Stimulated activated CD4-positive, alpha-beta T cell treated with anti-CD3 and anti-CD28 coated beads, Interleukin-15, amount 100 ng/mL, for 1 hour (primary cell): ENCODE measurements around the gene TAF4B.

Experiments used
- DNase-seq, 2 donors: peaks; one replicate each; pipeline ENCODE4 v3.0.0-alpha.2; 2020; ENCODE audit warnings: low read depth in 1 of 2, low spot score in 1 of 2

TAF4B gene

DNA sequence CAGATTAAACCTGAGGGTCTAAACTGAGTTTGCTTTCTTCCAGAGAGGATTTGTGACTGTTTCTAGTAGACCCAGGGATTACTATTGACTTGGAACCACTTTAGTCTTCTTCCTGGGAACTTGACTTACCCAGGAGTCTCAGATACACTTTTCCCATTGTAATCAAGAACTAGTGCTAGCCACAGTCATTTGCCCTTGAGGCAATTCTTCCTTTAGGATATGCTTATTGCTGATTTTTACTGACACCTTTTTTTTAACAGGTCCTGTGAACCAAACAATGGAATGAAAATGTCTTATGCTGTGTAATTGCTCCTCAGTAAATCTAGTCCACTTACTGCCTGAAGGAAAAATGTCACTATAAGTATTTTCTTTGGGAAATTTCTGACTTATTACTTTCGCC, 78.3 kb downstream of the TAF4B start:
- no peak for DNase-seq

DNA sequence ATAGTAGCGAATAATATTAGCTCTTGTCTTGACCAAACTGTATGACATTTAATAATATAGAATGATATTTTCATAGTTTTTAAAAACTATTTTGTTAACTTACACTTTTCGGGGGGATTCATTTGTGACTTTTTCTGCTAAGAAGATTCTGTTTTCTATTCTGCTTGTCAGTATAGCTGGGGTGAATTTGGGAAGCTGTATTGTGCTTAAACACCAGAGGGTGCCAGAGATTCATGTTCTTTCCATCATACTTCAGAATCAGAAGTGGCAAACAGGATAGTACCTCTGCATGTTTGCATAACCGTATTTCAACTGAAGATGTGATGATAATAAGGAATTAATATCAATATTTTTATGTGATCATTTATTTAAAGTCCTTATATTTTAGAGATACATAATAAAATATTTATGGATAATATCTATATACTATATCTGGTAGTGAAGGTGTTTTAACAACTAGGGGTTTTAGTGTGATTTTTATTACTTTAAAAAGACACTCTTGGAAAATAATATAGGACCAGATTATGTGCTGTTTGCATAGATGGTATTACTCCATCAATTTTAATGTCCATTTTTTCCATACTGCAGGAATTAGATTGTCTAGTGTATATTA, 81.0 kb downstream of the TAF4B start:
- no peak for DNase-seq

GRCh38 chr18:26309281-26309680, 83.0 kb downstream of the TAF4B start:
- DNase-seq = no peak

- no peak for DNase-seq
Observed at GRCh38 chr18:26312199-26312598, 86.0 kb downstream of the TAF4B start.

GRCh38 chr18:26317398-26317797, 91.2 kb downstream of the TAF4B start:
- no peak for DNase-seq

DNA sequence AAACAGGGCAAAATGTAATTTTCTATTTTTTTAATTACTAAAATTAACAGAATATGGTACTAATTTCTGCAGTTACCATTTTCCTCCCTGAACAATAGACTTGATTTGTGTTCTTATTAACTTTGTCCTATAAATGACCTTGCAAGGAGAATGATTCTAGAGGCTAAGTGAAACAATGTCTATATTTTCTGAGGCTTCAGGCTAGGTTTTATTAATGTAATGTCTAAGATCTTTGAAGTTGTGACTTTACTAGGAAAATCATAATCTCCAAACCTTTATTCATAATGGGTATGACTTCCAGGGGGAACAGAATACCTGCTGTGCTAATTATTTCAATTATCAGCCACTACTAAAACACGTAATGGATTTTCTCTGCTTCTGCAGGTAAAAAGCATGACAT, 94.4 kb downstream of the TAF4B start:
- no peak for DNase-seq

DNA sequence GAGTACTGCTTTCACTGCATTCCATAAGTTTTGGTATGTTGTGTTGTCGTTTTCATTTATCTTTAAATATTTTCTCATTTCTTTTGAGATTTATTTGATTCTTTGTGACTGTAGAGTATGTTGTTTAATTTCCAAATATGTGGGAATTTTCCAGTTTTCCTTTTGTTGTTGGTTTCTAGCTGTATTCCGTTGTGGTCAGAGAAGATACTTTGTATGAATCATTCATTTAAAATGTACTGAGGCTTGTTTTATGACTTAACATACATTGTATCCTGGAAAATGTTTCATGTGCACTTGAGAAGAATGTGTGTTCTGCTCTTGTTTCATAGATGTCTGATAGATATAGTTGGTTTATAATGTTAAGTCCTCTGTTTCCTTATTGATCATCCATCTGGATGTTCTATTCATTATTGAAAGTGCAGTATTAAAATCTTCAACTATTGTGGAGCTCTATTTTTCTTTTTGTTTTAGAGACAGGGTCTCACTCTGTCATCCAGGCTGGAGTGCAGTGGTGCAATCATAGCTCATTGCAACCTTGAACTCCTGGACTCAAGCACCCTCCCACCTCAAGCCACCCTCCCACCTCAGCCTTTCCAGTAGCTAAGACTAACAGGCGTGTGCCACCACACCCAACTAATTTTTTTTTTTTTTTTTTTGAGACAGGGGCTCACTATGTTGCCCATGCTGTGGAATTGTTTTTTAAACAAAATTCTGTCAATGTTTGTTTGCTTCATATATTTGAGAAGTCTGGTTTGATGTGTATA, 96.8 kb downstream of the TAF4B start:
- no peak for DNase-seq

- no peak for DNase-seq
Observed at GRCh38 chr18:26325771-26326170, 99.5 kb downstream of the TAF4B start.

DNA sequence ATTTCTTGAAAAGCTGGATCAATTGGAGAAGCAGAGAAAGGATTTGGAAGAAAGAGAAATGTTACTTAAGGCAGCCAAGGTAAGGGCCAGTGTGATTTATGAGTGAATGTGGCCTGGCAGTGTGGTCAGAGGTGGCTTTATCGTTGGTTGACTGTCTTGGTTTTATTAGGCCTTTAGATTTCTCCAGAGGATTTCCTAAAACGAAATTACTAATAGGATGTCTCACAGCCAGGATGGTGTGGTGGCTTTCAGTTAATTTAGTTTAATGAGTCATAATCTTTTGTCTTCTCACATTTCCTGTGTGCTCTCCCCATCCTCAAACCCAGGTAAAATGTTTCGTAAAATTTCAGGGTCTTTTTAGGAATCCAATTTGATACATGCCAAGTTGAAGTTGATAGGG, 100.8 kb downstream of the TAF4B start:
- DNase-seq = no peak

GRCh38 chr18:26332991-26333390, 106.7 kb downstream of the TAF4B start:
- no peak for DNase-seq

DNA sequence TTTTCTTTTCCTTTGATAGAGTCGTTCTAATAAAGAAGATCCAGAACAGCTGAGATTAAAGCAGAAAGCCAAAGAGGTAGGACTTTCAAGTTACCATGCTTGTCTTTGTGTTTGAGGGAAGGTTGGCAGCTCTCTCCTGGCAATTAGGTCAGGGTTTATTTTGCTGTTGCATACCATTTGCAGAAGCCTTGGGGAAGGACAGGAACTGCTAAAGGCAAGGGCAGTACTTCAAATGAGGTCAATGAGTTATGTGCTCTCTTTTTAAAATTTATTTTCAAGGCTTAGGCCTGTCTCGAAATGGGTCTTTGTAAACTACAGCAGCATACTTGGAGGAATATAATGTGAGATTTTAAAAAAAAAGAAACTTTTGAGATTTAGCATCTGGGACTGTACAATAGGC, 108.9 kb downstream of the TAF4B start:
- no peak for DNase-seq

- no peak for DNase-seq
Observed at GRCh38 chr18:26335571-26336487, 109.6 kb downstream of the TAF4B start.

GRCh38 chr18:26336572-26336971, 110.3 kb downstream of the TAF4B start:
- DNase-seq = no peak

DNA sequence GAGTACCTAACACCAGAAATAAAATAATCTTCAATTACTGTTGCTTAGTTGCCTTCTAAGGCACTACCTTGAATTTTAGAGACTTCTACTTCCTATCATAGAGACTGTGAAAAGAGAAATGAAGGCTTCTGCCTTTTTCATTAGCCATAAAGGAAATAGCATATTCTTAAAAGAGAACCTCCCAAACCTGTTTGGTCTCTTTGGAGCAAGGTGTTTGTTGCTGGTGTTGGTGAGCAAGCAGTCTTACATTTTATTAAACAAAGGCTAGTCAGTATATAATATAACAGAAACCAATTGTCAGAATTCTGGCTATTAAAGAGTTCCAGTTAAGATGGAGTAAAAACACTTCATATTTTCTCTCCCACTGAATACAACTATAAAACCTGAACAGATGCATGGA, 116.4 kb downstream of the TAF4B start:
- no peak for DNase-seq

- DNase-seq = no peak
Observed at GRCh38 chr18:26350961-26351360, 124.7 kb downstream of the TAF4B start.

DNA sequence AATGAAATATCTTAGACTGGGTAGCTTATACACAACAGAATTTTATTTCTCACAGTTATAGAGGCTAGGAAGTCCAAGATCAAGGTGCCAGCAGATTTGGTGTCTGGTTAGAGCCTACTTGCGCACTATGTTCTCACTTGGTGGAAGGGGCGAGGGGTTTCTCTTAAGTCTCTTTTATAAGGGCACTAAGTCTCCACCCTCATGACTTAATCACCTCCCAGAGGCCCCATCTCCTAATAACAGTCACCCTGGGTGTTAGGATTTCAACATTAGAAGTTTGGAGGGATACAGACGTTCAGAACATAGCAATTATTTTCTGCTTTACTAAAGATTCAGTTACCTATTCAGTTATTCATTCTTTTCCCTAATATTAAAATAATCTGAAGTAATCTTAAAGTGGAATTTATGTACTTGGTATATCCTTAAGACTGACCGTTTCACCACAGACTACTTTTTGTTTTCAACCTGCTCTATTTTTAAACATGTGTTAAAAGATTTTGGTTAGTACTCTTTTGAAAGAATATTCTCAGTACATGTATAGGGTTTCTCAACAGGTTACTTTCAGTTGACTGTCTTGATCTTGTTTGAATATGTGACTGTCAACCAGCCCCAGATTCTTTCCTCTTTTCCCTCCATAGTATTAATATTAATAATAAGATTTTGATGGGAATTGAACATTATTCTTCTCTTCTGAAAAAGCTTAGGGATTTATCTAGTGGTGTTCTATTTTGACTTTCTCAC, 130.0 kb downstream of the TAF4B start:
- no peak for DNase-seq

DNA sequence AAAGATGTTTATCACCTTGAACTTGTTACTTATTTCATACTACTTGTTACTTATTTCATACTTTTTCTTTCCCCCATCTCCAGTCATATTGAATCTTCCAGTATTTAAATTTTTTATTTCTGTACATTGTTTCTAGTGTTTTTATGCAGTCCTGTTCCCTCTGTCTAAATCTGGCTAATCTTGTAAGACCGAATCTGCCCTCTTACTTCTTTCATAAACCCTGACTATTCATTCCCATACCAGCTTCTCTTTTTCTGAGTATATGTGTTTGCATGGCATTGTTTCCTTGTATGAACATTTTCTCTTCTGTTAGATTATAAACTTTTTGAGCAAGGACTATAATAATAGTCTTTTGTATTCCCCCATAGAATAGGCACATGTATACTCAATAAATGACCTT, 131.7 kb downstream of the TAF4B start:
- DNase-seq = no peak

- no peak for DNase-seq
Observed at GRCh38 chr18:26362021-26362420, 135.8 kb downstream of the TAF4B start.

DNA sequence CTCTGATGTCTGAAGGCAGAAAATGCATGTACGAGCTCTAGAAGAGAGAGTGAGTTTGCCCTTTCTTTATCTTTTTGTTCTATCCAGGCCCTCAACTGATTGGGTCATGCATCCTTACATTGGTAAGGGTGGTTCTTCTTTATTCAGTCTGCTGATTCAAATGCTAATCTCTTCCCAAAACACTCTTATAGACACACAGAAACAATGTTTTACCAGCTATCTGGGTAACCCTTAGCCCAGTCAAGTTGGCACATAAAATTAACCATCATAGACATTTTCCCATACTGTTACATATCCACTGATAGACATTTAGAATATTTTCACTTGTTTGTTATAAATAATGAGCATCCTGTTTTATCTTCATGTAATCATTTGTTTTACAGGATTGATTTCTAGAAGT, 141.2 kb downstream of the TAF4B start:
- no peak for DNase-seq

GRCh38 chr18:26370037-26370436, 143.8 kb downstream of the TAF4B start:
- no peak for DNase-seq

- DNase-seq = no peak
Observed at GRCh38 chr18:26376105-26376504, 149.9 kb downstream of the TAF4B start.
